Measurements from ENCODE around the gene WDR18.

WDR18 gene

GRCh38 chr19:1017906-1018305 lies 33.8 kb downstream of the WDR18 start:
- peak overlapping the region; percentile 8 for H2AFZ ChIP-seq (ENCODE audit: insufficient read depth, low read length, poor library complexity)
- H3K23ac ChIP-seq (ENCODE audit: low read length) = no peak overlapping the region

GRCh38 chr19:1018393-1018792 lies 34.2 kb downstream of the WDR18 start:
- Histone ChIP-seq H3K9me3 (ENCODE audit: insufficient read depth, low read depth, low read length) (no peaks in the 10 kb centered on the region), H3K79me2 (ENCODE audit: control insufficient read depth, insufficient read depth, low read length, poor library complexity) (peaks cover 48% of the 10 kb centered on the region), H3K4me2 (ENCODE audit: low read length) (no peak overlapping the region), H2BK5ac (ENCODE audit: low read depth, low read length, poor library complexity) (no peak overlapping the region), H3K4ac (ENCODE audit: low read depth, low read length) (peak overlapping the region; percentile 44), H3K27ac (ENCODE audit: low read depth, low read length) (no peak overlapping the region), H3K27me3 (ENCODE audit: insufficient read depth, low read length) (no peaks in the 10 kb centered on the region), H3K9ac (ENCODE audit: low read length) (no peak overlapping the region), H2BK12ac (ENCODE audit: low read length) (no peak overlapping the region), H3K14ac (ENCODE audit: low read length) (no peak overlapping the region), H4K12ac (ENCODE audit: low read depth, low read length) (no peak overlapping the region), H3K23ac (ENCODE audit: low read length) (no peak overlapping the region), H3K18ac (ENCODE audit: low read length) (no peak overlapping the region), H2AFZ (ENCODE audit: insufficient read depth, low read length, poor library complexity) (no peak overlapping the region), H4K8ac (ENCODE audit: low read depth, low read length) (no peak overlapping the region), H3K79me1 (ENCODE audit: low read length) (peaks cover 9% of the 10 kb centered on the region), H3K36me3 (ENCODE audit: control insufficient read depth in 1 of 2, insufficient read depth in 2 of 2, low read length in 2 of 2) (peaks cover 17 to 34% of the 10 kb centered on the region in 2 experiments), H3K4me3 (ENCODE audit: low read depth, low read length) (no peak overlapping the region), H2AK5ac (ENCODE audit: low read length) (no peak overlapping the region), H3K4me1 (ENCODE audit: control insufficient read depth in 1 of 2, insufficient read depth in 2 of 2, low read length in 2 of 2) (peaks cover 28 to 41% of the 10 kb centered on the region in 2 experiments), H2BK120ac (ENCODE audit: insufficient read depth, low read length, poor library complexity) (no peak overlapping the region), H4K91ac (ENCODE audit: low read depth, low read length) (no peak overlapping the region)
- DNase-seq = no peak
- no CpG with 5 or more reads among the region's 5 CpGs for WGBS (ENCODE audit: extremely low coverage, insufficient coverage, insufficient read length)

More at GRCh38 chr19:1017906-1018305, 33.8 kb downstream of the WDR18 start:
- H3K4me2 ChIP-seq (ENCODE audit: low read length) = no peak overlapping the region
- no peak overlapping the region for H2BK5ac ChIP-seq (ENCODE audit: low read depth, low read length, poor library complexity)
- H3K18ac ChIP-seq (ENCODE audit: low read length) = no peak overlapping the region
- peaks cover 28 to 41% of the 10 kb centered on the region in 2 experiments for H3K4me1 ChIP-seq (ENCODE audit: control insufficient read depth in 1 of 2, insufficient read depth in 2 of 2, low read length in 2 of 2)
- no peak overlapping the region for H2BK120ac ChIP-seq (ENCODE audit: insufficient read depth, low read length, poor library complexity)
- H2AK5ac ChIP-seq (ENCODE audit: low read length) = no peak overlapping the region
- H3K27me3 ChIP-seq (ENCODE audit: insufficient read depth, low read length) = no peaks in the 10 kb centered on the region
- no peak overlapping the region for H2BK12ac ChIP-seq (ENCODE audit: low read length)
- no peak overlapping the region for H3K14ac ChIP-seq (ENCODE audit: low read length)
- no peak overlapping the region for H3K27ac ChIP-seq (ENCODE audit: low read depth, low read length)
- DNase-seq = no peak
- H3K79me1 ChIP-seq (ENCODE audit: low read length) = peaks cover 9% of the 10 kb centered on the region
- H4K91ac ChIP-seq (ENCODE audit: low read depth, low read length) = no peak overlapping the region
- H3K4ac ChIP-seq (ENCODE audit: low read depth, low read length) = peak overlapping the region; percentile 44
- H3K9ac ChIP-seq (ENCODE audit: low read length) = no peak overlapping the region
- H3K36me3 ChIP-seq (ENCODE audit: control insufficient read depth in 1 of 2, insufficient read depth in 2 of 2, low read length in 2 of 2) = peaks cover 22 to 39% of the 10 kb centered on the region in 2 experiments
- no peaks in the 10 kb centered on the region for H3K9me3 ChIP-seq (ENCODE audit: insufficient read depth, low read depth, low read length)
- no CpG with 5 or more reads among the region's 9 CpGs for WGBS (ENCODE audit: extremely low coverage, insufficient coverage, insufficient read length)
- H3K79me2 ChIP-seq (ENCODE audit: control insufficient read depth, insufficient read depth, low read length, poor library complexity) = peaks cover 48% of the 10 kb centered on the region
- H3K4me3 ChIP-seq (ENCODE audit: low read depth, low read length) = no peak overlapping the region
- H4K8ac ChIP-seq (ENCODE audit: low read depth, low read length) = no peak overlapping the region
- no peak overlapping the region for H4K12ac ChIP-seq (ENCODE audit: low read depth, low read length)

DNA sequence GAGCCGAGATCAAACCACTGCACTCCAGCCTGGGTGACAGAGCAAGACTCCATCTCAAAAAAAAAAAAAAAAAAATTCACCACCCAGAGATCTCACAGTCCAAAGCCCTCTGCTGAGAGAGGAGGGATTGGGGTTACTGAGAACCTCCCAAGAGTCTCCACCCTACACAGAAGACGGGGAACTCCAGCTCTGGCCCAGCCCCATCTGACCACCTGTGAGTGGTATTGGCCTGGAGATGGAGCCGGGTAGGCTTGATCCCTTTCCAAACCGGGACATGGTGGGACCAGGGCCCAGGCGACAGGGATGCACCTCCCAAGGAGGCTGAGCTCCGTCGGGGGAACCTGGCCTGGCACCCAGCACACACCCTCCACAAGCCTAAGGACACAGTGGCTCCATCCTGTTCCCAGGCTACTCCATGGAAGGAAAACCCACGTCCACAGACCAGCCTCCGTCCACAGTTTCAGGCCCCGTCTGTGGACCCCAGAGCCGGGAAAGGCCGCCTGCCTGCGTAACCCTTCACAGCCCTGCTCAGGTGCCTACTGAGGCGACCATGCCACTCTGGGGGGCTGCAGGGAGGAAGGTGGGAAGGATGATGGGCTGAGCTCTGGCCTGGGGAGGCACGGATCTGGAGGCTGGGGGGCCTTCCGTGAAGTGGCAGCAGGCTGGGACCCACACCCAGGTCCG lies 34.9 kb downstream of the WDR18 start:
- H3K4ac ChIP-seq (ENCODE audit: low read depth, low read length) = peak overlapping the region; percentile 94
- H3K79me2 ChIP-seq (ENCODE audit: control insufficient read depth, insufficient read depth, low read length, poor library complexity) = peaks cover 48% of the 10 kb centered on the region
- no peak overlapping the region for H4K12ac ChIP-seq (ENCODE audit: low read depth, low read length)
- H3K4me1 ChIP-seq (ENCODE audit: control insufficient read depth in 1 of 2, insufficient read depth in 2 of 2, low read length in 2 of 2) = peaks cover 28 to 41% of the 10 kb centered on the region in 2 experiments
- H3K14ac ChIP-seq (ENCODE audit: low read length) = no peak overlapping the region
- no peaks in the 10 kb centered on the region for H3K9me3 ChIP-seq (ENCODE audit: insufficient read depth, low read depth, low read length)
- no peak overlapping the region for H4K8ac ChIP-seq (ENCODE audit: low read depth, low read length)
- no peak overlapping the region for H3K23ac ChIP-seq (ENCODE audit: low read length)
- H3K4me2 ChIP-seq (ENCODE audit: low read length) = peak overlapping the region; percentile 6
- peaks cover 9% of the 10 kb centered on the region for H3K79me1 ChIP-seq (ENCODE audit: low read length)
- no peaks in the 10 kb centered on the region for H3K27me3 ChIP-seq (ENCODE audit: insufficient read depth, low read length)
- H2BK12ac ChIP-seq (ENCODE audit: low read length) = no peak overlapping the region
- H3K36me3 ChIP-seq (ENCODE audit: control insufficient read depth in 1 of 2, insufficient read depth in 2 of 2, low read length in 2 of 2) = peaks cover 10 to 28% of the 10 kb centered on the region in 2 experiments
- no peak overlapping the region for H3K9ac ChIP-seq (ENCODE audit: low read length)
- no peak overlapping the region for H4K91ac ChIP-seq (ENCODE audit: low read depth, low read length)
- no peak overlapping the region for H3K4me3 ChIP-seq (ENCODE audit: low read depth, low read length)
- H3K27ac ChIP-seq (ENCODE audit: low read depth, low read length) = no peak overlapping the region
- no peak overlapping the region for H2BK5ac ChIP-seq (ENCODE audit: low read depth, low read length, poor library complexity)
- no CpG with 5 or more reads among the region's 17 CpGs for WGBS (ENCODE audit: extremely low coverage, insufficient coverage, insufficient read length)
- H2BK120ac ChIP-seq (ENCODE audit: insufficient read depth, low read length, poor library complexity) = no peak overlapping the region
- H2AK5ac ChIP-seq (ENCODE audit: low read length) = no peak overlapping the region
- H2AFZ ChIP-seq (ENCODE audit: insufficient read depth, low read length, poor library complexity) = no peak overlapping the region
- H3K18ac ChIP-seq (ENCODE audit: low read length) = no peak overlapping the region
- no peak for DNase-seq

DNA sequence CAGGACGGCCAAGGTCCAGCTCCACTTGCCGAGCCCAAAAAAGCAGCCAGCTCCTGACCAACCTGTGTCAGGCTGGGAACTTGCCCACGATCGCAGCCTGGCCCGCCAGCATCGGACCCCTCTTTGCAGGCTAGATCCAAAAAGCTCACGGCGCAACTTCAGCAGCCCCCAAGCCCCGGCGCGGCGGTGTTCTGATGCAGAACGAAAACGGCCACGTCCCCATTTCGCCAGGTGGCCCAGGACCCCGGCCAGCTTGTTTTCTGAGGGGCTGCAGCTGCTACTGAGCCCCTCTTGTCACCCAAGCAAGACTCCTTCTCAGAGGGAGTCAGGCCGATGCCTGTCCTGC lies 35.4 kb downstream of the WDR18 start:
- H3K18ac ChIP-seq (ENCODE audit: low read length) = no peak overlapping the region
- no peak overlapping the region for H4K8ac ChIP-seq (ENCODE audit: low read depth, low read length)
- no peak overlapping the region for H4K91ac ChIP-seq (ENCODE audit: low read depth, low read length)
- peak overlapping the region; percentile 85 for H3K4me3 ChIP-seq (ENCODE audit: low read depth, low read length)
- peak overlapping the region; percentile 94 for H3K4ac ChIP-seq (ENCODE audit: low read depth, low read length)
- H3K79me1 ChIP-seq (ENCODE audit: low read length) = peaks cover 9% of the 10 kb centered on the region
- H3K79me2 ChIP-seq (ENCODE audit: control insufficient read depth, insufficient read depth, low read length, poor library complexity) = peaks cover 48% of the 10 kb centered on the region
- no peak for DNase-seq
- H3K9ac ChIP-seq (ENCODE audit: low read length) = no peak overlapping the region
- no peaks in the 10 kb centered on the region for H3K9me3 ChIP-seq (ENCODE audit: insufficient read depth, low read depth, low read length)
- H3K27me3 ChIP-seq (ENCODE audit: insufficient read depth, low read length) = no peaks in the 10 kb centered on the region
- no peak overlapping the region for H3K14ac ChIP-seq (ENCODE audit: low read length)
- no peak overlapping the region for H2BK5ac ChIP-seq (ENCODE audit: low read depth, low read length, poor library complexity)
- no peak overlapping the region for H2AK5ac ChIP-seq (ENCODE audit: low read length)
- no peak overlapping the region for H2BK120ac ChIP-seq (ENCODE audit: insufficient read depth, low read length, poor library complexity)
- no peak overlapping the region for H2AFZ ChIP-seq (ENCODE audit: insufficient read depth, low read length, poor library complexity)
- no peak overlapping the region for H3K23ac ChIP-seq (ENCODE audit: low read length)
- H3K4me1 ChIP-seq (ENCODE audit: control insufficient read depth in 1 of 2, insufficient read depth in 2 of 2, low read length in 2 of 2) = peaks cover 28 to 41% of the 10 kb centered on the region in 2 experiments
- H2BK12ac ChIP-seq (ENCODE audit: low read length) = no peak overlapping the region
- H3K36me3 ChIP-seq (ENCODE audit: control insufficient read depth in 1 of 2, insufficient read depth in 2 of 2, low read length in 2 of 2) = peaks cover 6 to 23% of the 10 kb centered on the region in 2 experiments
- no peak overlapping the region for H4K12ac ChIP-seq (ENCODE audit: low read depth, low read length)
- no peak overlapping the region for H3K27ac ChIP-seq (ENCODE audit: low read depth, low read length)
- WGBS (ENCODE audit: extremely low coverage, insufficient coverage, insufficient read length) = no CpG with 5 or more reads among the region's 18 CpGs
- H3K4me2 ChIP-seq (ENCODE audit: low read length) = peak overlapping the region; percentile 74
